NOMO-1 treated with dmso at 0.1 percent for 144 hours (cell line): Measurements from ENCODE around the gene CLIP3.
"Not testable (repeated sequence)": the region's sequence is repeated elsewhere in the genome, so short reads cannot be mapped to it uniquely, and the experiment has no call there.

Experiments
- DNase-seq: peaks from one replicate; lab custom pipeline; 2025; ENCODE audit not compliant: unreplicated experiment; lab: John Stamatoyannopoulos, UW

Gene CLIP3

DNA sequence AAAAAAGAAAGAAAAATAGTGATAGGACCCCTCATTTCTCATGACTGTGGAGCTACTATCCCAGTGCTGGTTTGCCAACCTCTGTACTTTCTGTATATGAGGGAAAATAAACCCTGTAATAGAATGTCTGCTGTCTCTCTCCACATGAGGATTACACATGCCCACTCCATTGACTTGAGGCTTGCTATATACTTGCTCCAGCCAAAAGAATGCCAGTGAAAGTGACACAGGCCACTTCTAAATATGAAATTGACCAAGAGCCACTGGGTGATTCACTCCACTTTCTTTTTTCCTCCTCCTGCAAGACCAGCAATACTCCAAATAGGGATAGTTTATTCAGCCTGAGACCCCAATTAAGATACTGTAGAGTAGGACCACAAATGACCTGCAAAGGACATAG, 15.2 kb upstream of the CLIP3 start:
- no peak for DNase-seq

DNA sequence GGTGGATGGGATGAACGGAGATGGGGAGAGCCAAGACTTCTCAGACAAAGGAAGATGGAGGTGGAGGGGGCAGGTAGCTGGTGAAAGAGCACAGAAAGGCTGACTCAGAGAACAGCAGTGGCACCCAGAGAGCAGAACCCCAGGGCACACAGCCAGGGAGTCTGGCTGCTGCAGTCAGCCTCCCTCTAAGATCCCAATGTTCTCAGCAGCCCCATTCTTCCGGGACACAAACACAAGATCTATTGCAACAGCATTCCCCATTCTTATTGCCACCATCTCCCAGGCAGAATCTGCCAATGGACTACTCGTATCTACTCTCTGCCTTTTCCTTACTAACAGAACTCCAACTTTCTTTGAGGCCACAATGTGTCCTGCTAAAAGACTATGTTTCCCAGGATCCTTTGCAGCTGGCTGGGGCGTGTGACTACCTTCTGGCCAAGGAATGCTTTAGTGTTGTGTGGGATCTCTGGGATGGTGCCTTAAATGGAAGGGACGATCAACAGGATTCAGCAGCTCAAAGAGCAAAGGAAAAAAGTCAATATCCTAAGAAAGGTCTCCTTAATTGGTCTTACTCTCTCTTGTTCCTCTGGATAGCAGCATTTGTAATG, 13.9 kb upstream of the CLIP3 start:
- DNase-seq = no peak

DNA sequence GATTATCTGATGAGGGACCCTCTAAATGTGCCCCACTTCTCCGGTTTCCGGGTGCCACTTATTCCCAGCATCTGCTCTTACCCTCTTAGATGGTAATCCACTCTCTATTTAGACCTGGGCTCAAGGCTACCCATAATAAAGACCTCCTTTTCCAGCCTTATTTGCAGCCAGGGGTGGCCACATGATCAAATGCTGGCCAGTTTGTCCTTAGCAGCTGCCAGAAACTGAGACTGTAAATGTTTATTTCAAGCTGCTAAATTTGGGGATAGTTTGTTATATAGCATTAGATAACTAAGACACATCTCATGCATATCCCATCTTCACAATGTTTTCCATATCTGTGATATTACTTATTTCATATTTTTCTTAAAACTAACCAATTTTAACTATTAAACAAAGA, 11.3 kb upstream of the CLIP3 start:
- no peak for DNase-seq

DNA sequence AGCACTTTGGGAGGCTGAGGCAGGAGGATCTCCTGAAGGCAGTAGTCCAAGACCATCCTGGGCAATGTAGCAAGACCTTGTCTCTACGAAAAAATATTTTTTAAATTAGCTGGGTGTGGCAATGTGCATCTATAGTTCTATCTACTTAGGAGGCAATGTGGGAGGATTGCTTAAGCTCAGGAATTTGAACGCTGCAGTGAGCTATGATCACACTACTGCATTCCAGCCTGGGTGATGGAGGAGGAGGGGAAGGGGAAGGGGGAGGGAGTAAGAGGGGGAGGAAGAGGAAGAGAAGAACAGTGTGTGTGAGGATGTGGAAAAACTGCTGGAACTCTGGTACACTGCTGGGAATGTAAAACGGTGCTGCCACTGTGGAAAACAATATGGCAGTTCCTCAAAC, 9.2 kb upstream of the CLIP3 start:
- no peak for DNase-seq

DNA sequence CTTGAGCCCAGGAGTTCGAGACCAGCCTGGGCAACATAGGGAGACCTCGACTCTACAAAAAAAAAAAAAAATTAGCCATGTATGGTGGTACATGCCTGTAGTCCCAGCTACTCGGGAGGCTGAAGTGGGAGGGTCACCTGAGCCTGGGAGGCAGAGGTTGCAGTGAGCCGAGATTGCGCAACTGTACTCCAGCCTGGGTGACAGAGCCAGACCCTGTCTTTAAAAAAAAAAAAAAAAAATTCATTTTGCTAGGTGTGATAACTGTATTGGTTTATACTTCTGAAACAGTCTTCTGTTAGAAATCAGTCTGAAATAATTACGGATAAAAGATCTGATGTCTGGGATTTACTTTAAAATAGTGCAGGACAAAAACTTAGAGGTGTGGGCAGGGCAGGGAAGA, 8.4 kb upstream of the CLIP3 start:
- DNase-seq = not testable (repeated sequence)

DNA sequence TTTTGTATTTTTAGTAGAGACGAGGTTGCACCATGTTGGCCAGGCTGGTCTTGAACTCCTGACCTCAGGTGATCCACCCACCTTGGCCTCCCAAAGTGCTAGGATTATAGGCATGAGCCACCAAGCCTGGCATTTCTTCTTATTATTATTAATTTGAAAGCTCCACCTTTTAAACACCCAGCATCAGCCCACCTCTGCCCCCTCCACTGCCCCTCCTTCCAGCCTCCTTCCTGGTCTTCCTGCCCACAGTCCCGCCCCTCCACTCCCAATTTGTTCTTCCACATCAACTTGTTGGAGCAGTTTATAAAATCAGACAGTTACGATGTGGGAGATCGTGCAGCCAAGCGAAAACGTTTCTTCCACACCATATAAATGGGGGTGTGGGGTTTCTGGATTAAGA, 7.8 kb upstream of the CLIP3 start:
- no peak for DNase-seq

DNA sequence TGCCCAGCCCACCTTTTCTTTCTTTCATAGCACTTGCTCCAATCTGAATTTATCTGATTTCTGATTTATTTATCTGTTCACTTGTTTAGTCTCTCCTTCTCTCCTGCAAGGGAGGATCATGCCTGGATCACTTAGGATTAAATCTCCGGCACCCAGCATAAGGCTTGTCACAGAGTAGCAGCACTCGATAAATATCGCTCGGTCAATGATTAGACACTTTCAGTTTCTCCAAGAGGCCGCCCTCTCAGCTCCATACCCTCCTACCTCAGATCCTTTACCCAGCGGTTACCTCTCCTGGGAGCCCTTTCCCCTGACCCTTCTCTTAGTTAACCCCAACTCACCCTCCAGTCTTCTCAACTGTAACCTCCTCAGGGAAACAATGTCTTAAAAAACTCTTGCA, 1.4 kb downstream of the CLIP3 start:
- no peak for DNase-seq

DNA sequence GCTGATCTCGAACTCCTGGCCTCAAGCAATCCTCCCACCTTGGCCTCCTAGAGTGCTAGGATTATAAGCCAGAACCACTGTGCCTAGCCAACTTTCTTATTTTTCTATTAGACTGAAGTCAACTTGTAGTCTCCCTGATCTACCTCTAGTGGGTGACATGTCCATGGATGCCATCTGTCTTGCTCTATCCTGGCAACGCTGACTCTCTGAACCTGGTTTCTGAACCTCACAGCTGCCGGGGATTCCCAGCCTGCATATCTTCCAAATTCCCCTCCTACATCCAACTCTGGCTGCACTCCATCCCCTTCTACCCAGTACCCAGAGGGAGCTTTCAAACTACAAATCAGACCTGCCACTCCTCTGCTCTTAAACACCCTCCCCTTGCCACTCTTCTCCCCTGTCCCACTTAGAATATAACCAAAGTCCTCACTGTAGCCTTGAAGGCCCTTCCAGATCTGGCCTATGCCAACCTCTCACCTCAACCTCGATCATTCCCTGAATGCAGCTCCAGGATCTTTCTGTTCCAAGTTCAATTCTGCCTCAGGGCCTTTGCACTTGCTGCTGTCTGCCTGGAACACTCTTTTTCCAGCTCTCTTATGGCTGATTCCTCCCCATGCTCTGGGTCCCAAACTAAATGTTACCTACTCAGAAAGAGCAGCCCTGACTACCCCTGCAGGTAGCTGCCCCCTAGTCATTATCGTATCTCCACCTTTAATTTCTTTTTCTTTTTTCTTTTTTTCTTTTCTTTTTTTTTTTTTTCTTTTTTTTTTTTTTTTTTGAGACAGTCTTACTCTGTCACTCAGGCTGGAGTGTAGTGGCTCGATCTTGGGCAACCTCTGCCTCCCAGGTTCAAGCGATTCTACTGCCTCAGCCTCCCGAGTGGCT, 2.2 kb downstream of the CLIP3 start:
- no peak for DNase-seq

DNA sequence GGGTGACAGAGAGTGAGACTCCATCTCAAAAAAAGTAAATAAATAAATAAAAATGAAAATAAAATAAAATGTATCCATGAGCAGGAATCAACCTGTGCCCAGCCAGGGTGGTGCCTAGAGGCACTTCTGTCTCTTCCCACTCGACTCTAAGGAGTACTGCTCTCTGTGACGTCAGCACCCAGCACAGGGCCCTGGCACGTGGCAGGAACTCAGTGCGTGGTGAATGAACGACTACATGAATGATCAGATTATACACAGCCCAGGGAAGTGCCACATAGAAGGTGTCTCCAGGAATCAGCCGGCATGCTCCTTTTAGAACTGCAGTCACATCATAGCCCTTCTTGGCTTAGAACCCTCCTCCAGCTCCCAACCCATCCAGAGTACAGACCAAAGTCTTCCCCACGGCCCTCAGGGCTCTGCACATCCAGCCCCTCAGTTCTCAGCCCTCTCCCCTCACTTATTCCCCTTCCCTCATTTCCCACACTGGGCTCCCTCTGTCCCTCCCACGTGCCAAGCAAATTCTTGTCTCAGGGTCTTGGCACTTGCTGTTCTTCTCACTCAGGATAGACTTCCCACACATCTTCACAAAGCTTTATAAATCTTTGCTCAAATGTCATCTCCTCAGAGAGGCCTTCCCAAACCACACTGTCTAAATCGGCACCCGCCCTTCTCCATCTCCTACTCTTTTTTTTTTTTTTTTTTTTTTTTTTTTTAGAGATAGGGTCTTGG, 4.2 kb downstream of the CLIP3 start:
- no peak for DNase-seq

DNA sequence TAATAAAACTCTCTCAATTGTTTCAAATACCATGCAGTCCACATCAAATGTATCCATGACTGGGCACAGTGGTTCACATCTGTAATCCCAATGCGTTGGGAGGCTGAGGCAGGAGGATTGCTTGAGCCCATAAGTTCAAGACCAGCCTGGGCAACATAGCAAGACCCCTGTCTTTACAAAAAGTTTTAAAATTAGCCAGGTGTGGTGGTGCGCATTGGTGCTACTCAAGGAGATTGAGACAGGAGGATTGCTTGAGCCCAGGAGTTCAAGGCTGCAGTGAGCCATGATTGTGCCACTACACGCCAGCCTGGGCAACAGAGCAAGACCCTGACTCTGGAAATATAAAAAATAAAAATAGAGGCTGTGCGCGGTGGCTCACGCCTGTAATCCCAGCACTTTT, 5.0 kb downstream of the CLIP3 start:
- no peak for DNase-seq

DNA sequence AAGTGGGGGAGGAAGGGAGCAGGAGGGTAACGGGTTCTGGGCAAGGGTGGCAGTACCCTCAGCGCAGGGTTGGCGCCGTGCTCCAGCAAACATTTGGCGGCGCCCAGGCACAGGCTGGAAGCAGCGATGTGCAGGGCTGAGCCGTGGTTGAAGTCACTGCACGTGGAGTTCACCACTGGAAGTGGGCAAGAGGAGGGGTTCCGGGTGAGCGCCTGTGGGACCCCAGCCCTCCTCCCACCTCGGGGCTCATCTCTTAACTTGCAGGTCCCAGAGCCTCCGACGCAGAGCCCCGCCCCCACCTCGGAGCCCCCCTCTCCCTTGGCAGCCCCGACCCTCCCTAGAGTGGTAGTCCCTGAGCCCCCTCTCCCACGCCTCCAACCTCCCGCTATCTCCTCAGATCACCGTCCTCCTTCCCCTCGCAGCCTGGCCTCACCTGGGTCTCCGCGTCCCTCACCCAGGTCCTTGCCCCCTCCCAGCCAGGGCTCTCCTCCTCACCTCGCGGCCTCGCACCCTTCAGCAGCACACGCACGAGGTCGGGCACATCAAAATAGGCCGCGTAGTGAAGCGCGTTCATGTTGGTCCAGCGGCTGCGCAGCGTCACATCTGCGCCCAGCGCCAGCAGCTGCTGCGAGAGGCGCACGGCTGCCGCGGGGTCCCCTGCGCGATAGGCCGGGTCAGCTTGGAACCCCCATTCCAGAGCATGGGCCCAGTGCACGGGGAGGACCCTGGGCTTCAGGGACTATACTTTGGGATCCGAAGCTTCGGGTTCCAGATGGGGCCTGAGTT, 6.4 kb downstream of the CLIP3 start:
- no peak for DNase-seq

DNA sequence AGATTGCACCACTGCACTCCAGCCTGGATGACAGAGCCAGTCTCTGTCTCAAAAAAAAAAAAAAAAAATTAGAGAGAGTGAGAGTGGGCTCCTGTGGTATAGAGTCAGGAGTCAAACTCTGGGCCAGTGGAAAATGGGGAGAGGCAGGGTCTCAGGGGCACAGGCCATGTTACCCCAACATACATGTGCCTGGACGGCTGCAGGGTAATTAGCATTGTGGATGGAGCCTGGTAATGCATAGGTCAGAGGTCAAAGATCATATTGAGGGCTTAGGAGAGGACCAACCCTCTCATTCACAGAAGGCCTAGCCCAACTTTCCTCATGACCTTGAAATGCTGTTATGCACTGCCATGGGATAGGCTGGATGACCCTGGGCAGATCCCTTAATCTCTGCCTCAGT, 7.1 kb downstream of the CLIP3 start:
- no peak for DNase-seq

DNA sequence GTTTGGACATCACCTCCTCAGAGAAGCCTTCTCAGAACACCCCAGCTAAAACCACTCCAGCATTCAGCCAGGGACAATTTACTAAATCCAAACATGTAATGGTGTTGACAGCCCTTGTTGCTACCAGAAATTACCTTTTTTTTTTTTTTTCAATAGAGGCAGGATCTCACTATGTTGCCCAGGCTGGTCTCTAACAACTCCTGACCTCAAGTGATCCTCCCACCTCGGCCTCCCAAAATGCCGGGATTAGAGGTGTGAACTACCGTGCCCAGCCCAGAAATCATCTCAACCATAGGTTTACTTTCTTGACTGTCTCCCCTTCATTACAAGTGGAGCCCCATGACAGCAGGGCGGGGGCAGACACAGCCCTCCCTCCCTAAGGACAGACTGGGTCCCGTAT, 9.2 kb downstream of the CLIP3 start:
- DNase-seq = no peak

DNA sequence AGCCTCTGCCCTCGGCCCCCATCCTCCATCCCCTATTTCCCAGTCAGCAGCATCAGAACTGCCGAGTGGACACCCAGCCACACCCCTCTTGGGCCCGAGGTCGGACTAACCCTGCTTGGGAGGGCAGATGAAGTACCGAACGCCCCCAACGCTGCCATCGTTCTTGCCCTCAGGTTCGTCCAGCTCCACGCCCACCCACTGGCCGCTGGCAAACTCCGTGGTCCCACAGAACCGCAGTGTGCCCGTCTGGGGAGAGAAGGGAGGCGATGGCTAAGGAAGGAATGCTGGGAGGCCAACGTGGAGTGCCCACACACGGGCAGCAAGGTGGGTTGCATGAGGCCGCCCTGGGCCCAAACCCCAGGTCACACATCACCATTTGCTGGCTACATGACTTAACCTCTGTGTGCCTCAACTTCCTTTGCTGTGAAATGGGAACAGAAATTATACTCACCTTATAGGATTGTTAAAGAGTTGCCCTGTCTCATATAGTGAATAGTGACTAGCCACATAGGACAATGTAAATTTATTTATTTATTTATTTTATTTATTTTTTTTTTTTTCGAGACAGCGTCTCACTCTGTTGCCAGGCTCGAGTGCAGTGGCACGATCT, 13.5 kb downstream of the CLIP3 start:
- DNase-seq = no peak

DNA sequence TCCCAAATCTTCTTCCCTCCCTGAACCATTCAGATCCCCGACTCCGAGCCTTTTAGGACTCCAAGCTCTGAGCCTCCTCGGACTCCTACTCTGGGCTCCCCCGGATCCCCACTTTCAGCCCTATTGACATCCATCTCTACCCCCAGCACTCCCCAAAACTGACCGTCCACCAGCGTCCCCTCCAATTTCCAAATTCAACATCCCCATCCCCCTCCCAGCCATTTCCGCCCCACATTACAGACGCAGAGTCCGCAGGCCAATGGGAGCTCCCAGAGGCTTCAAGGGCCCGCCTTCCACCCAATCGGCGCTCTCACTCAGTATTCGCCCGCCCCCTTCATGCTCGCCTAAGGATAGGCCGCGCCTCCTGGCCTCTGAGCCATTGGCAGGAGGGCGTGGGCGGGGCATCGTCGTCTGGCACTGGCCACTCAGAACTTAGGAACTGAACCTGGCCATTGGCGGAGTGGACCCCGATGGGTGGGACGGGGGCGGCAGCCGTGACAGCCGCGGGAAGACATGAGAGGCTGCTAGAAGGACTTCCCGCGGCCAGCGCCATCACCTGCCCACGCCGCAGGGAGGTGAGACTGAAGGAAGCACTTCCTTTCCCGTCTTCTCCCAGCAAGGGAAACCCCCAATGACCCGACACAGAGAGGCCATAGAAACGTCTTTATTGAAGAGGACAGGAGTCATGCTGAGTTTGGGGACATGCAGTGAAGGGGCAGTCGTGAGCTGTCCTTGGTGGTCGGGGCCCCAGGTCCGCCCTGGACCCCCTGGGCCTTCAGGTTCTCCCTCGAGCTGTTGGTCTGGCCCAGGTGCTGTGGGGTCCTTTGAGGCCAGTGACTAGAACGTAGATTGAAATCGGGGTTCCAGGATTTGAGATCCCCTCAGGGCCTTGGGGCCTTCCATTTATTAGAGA, 18.4 kb downstream of the CLIP3 start, which contains the start of gene ALKBH6:
TSS of gene ALKBH6 (minus strand) at position 202 of the 913 bp plus-strand sequence. CDS start 816 bp downstream, outside the sequence.
- DNase-seq = peak; percentile 99

DNA sequence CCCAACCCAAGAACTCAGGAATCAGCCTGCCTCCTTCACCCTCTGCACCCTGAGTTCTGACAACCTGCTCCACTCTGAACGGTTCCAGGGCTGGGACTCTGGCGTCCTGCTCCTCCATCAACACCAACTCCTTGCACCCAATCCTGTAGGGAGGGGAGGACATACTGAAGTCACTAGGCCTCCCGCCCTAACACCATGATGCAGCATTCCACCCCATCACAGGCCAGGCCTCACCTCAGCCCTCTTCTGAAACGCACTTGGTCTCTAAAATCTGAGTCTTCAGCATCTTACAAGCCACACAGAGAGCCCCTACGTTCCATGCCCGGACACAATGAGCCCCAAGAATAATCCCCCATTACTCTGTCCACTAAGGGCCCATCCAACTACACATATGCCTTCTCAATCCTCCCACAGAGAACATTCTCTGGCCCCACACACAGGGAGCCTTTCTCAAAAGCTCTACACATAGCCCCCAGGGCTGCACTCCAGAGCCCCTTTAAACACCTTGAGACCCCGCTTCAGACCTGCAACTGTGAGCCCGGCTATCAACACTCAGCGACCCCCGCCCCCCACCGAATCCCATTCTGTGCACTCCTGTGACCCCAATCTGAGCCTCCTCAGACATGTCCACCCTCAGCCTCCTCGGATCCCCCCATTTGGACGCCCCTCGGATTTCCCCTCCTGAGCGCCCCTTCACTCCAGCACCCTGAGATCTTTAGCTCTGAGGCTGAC, 19.2 kb downstream of the CLIP3 start:
- no peak for DNase-seq

DNA sequence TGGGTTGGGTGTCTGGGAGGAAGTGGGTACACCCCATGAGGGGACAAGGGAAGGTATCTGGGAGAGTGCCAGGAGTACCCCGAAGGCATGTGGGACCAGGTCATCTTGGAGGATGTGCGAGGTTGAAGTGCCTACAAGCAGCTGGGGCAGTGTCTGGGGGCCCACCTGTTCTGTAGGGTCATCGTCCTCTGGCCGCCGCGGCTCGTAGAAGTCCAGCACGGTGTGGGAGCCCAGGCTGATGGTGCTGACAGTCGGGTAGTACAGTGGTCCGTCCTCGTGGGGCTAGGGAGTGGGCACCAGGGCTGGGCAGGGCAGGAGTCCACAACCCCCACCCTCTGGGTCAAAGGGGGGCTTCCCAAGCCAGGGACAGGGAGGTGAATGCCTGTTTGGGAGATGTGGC, 22.3 kb downstream of the CLIP3 start:
- no peak for DNase-seq

DNA sequence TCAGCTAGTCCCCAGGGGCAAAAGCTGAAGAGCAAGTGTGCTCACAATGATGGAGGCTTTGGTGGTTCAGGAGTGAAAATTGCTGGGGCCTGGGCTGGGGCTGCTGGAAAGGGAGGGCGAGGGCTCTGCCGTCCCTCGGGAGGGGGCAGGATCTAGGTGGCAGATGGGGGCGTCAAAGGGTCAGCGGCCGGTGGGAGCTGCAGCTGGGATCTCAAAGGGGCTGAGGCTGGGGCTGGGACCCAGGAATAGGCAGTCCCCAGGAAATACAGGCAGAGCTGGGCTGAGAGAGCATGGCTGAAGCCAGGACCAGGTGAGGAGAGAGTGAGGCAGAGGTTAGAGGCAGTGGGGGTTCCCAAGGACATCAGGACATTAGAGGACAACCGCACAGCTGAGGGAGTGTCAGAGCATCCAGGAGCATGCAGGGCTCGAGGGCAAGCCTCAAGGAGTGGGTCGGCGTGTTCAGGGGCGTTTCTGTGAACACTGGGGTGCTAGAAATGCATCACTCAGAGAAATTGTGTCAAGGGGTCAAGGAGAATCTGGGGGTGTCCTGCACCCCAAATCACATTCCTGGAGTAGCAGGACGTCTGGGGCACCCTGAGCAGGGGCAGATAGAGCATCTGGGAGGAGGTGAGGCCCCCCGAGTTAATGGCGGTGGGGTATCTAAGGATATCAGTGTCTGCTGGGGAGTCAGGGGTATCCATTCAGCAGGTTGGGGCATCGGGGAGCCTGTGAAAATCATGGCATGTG, 22.9 kb downstream of the CLIP3 start:
- no peak for DNase-seq
